ENCODE measurements around the gene PHAF1. TPM values are rescaled to one million over a fixed set of nuclear protein-coding genes. Genes with fewer than 3 reads are reported as not detected.

Gene PHAF1
- total and polyA plus RNA-seq, 2 of the 13 experiments (the other 11 are each of a cell fraction or from before 2014, with no cell fraction given) = 48.3 to 174 TPM

- TF ChIP-seq SNAPC4 (CRISPR knock-in tag; IDR thresholded peaks at IDR 0.05) (no peak), BORCS8-MEF2B (CRISPR knock-in tag; IDR thresholded peaks at IDR 0.05) (no peak), LBX2 (CRISPR knock-in tag; IDR thresholded peaks at IDR 0.05; ENCODE audit: borderline replicate concordance) (no peak), POLR2G (IDR thresholded peaks at IDR 0.05; ENCODE audit: low read depth, low read length) (no peak), JARID2 (CRISPR knock-in tag; IDR thresholded peaks at IDR 0.05; ENCODE audit: insufficient replicate concordance) (no peak), ZNF180 (CRISPR knock-in tag; IDR thresholded peaks at IDR 0.05; ENCODE audit: borderline replicate concordance, low read depth) (no peak), ATF1 (CRISPR knock-in tag; IDR thresholded peaks at IDR 0.05) (no peak), PBX2 (CRISPR knock-in tag; IDR thresholded peaks at IDR 0.05) (no peak), BATF2 (CRISPR knock-in tag; IDR thresholded peaks at IDR 0.05) (no peak), CSRNP2 (CRISPR knock-in tag; conservative IDR thresholded peaks at IDR 0.05; ENCODE audit: low read depth) (no peak), ZFP36 (IDR thresholded peaks at IDR 0.05; ENCODE audit: borderline replicate concordance, low read depth, low read length, partially characterized antibody) (no peak), ZNF766 (CRISPR knock-in tag; IDR thresholded peaks at IDR 0.05; ENCODE audit: borderline replicate concordance) (no peak), ZNF512 (CRISPR knock-in tag; IDR thresholded peaks at IDR 0.05) (no peak), ZNF678 (CRISPR knock-in tag; IDR thresholded peaks at IDR 0.05) (peak; percentile 62; the same call in 1 of the 2 replicates), SRSF4 (IDR thresholded peaks at IDR 0.05; ENCODE audit: low read depth, low read length, poor library complexity, severe bottlenecking) (no peak), ZC3H4 (CRISPR knock-in tag; IDR thresholded peaks at IDR 0.05; ENCODE audit: borderline replicate concordance) (peak; percentile 17; the same call in 1 of the 2 replicates), MED1 (CRISPR knock-in tag; IDR thresholded peaks at IDR 0.05) (peak; percentile 40; the same call in 1 of the 2 replicates)
Measured at GRCh38 chr16:67170949-67171649, 61.4 kb downstream of the PHAF1 start (continued).

All from HepG2 (cell line).